ENCODE results near the gene SMARCA4.

Gene SMARCA4

GRCh38 chr19:10960314-10961072, at the start of gene SMARCA4:
SMARCA4 (plus strand) TSS chr19:10961030; CDS start chr19:10984152, 23,122 bp downstream.
- DNase-seq (ENCODE audit: low spot score): peak; percentile 100

- no peak for DNase-seq (ENCODE audit: low spot score)
Observed at GRCh38 chr19:10911579-10912363, 49.1 kb upstream of the SMARCA4 start.

GRCh38 chr19:10912619-10913018, 48.2 kb upstream of the SMARCA4 start:
- no peak for DNase-seq (ENCODE audit: low spot score)

GRCh38 chr19:10913716-10914340, 47.0 kb upstream of the SMARCA4 start:
- no peak for DNase-seq (ENCODE audit: low spot score)

- no peak for DNase-seq (ENCODE audit: low spot score)
Observed at GRCh38 chr19:10915130-10916091, 45.4 kb upstream of the SMARCA4 start.

GRCh38 chr19:10916602-10917001, 44.2 kb upstream of the SMARCA4 start:
- no peak for DNase-seq (ENCODE audit: low spot score)

- no peak for DNase-seq (ENCODE audit: low spot score)
Observed at GRCh38 chr19:10918359-10918758, 42.5 kb upstream of the SMARCA4 start.

GRCh38 chr19:10919352-10920287, 41.2 kb upstream of the SMARCA4 start:
- DNase-seq (ENCODE audit: low spot score): no peak

- no peak for DNase-seq (ENCODE audit: low spot score)
Observed at GRCh38 chr19:10920288-10920655, 40.6 kb upstream of the SMARCA4 start.

- no peak for DNase-seq (ENCODE audit: low spot score)
Observed at GRCh38 chr19:10920781-10921180, 40.0 kb upstream of the SMARCA4 start.

GRCh38 chr19:10921199-10921909, 39.5 kb upstream of the SMARCA4 start:
- DNase-seq (ENCODE audit: low spot score): no peak

- no peak for DNase-seq (ENCODE audit: low spot score)
Observed at GRCh38 chr19:10921910-10922637, 38.8 kb upstream of the SMARCA4 start.

GRCh38 chr19:10922638-10923014, 38.2 kb upstream of the SMARCA4 start:
- DNase-seq (ENCODE audit: low spot score): no peak

- DNase-seq (ENCODE audit: low spot score): no peak
Observed at GRCh38 chr19:10923260-10924112, 37.3 kb upstream of the SMARCA4 start.

- DNase-seq (ENCODE audit: low spot score): no peak
Observed at GRCh38 chr19:10924597-10924996, 36.2 kb upstream of the SMARCA4 start.

- peak; percentile 31 for DNase-seq (ENCODE audit: low spot score)
Observed at GRCh38 chr19:10927730-10928562, 32.9 kb upstream of the SMARCA4 start.

Data from germinal center (tissue), 1 donor.